Type B pancreatic cell (in vitro differentiated cells): Measurements from ENCODE around the gene CDC42EP5. TPM values are rescaled to one million over a fixed set of nuclear protein-coding genes. Genes with fewer than 3 reads are reported as not detected.

ENCODE experiments used
- DNase-seq: peaks from one replicate; pipeline ENCODE4 v3.0.0; 2021; ENCODE audit warnings: mixed read lengths; ENCODE audit not compliant: unreplicated experiment; ENCODE audit errors: extremely low spot score
- H3K27ac Mint-ChIP-seq: 2 replicates; pipeline ENCODE4 v1.8.0; 2021; ENCODE audit warnings: mild to moderate bottlenecking, mixed read lengths
- H3K27me3 Mint-ChIP-seq: 2 replicates; pipeline ENCODE4 v1.8.0; 2021; ENCODE audit warnings: mixed read lengths
- H3K36me3 Mint-ChIP-seq: 2 replicates; pipeline ENCODE4 v1.8.0; 2021; ENCODE audit warnings: mixed read lengths
- H3K4me1 Mint-ChIP-seq: one replicate; pipeline ENCODE4 v1.8.0; 2021; ENCODE audit warnings: mixed read lengths; ENCODE audit not compliant: unreplicated experiment
- H3K4me3 Mint-ChIP-seq: 2 replicates; pipeline ENCODE4 v1.8.0; 2021; ENCODE audit warnings: mild to moderate bottlenecking, mixed read lengths
- H3K9me3 Mint-ChIP-seq: 2 replicates; pipeline ENCODE4 v1.8.0; 2021; ENCODE audit warnings: mixed read lengths
- CTCF ChIP-seq: fragments of 200-600 bp; sonication (generic); conservative IDR thresholded peaks from 2 replicates; pipeline ENCODE4 v1.5.0; 2021; ENCODE audit warnings: antibody characterized with exemption, mild to moderate bottlenecking
- total RNA-seq: library from RNA; stranded (reverse); gene quantifications from 2 replicates; pipeline ENCODE4 v1.2.1, GENCODE V29; 2021; ENCODE audit warnings: low replicate concordance

Gene CDC42EP5
- total RNA-seq, 1 donor from 2014 or later, result 24.3 TPM

- Mint-ChIP-seq H3K4me1 (peaks cover 7% of the 10 kb centered on the region), H3K9me3 (no peaks in the 10 kb centered on the region), H3K36me3 (no peaks in the 10 kb centered on the region), H3K4me3 (peak overlapping the region; percentile 25), H3K27ac (no peak overlapping the region), H3K27me3 (peaks cover 30% of the 10 kb centered on the region)
- no peak for DNase-seq
- no peak for TF ChIP-seq CTCF
Measured at GRCh38 chr19:54429545-54430227, 43.4 kb downstream of the CDC42EP5 start.

GRCh38 chr19:54429176-54429495 lies 44.0 kb downstream of the CDC42EP5 start:
- peaks cover 7% of the 10 kb centered on the region for H3K4me1 Mint-ChIP-seq
- H3K27ac Mint-ChIP-seq, result no peak overlapping the region
- peaks cover 30% of the 10 kb centered on the region for H3K27me3 Mint-ChIP-seq
- H3K9me3 Mint-ChIP-seq, result no peaks in the 10 kb centered on the region
- DNase-seq, result no peak
- no peaks in the 10 kb centered on the region for H3K36me3 Mint-ChIP-seq
- TF ChIP-seq CTCF, result no peak
- peak overlapping the region; percentile 25 for H3K4me3 Mint-ChIP-seq

GRCh38 chr19:54428323-54429175 lies 44.5 kb downstream of the CDC42EP5 start:
- Mint-ChIP-seq H3K9me3 (no peaks in the 10 kb centered on the region), H3K4me3 (no peak overlapping the region), H3K27ac (no peak overlapping the region), H3K36me3 (no peaks in the 10 kb centered on the region), H3K27me3 (peaks cover 33% of the 10 kb centered on the region), H3K4me1 (peaks cover 7% of the 10 kb centered on the region)
- TF ChIP-seq CTCF, result no peak
- DNase-seq, result no peak

GRCh38 chr19:54427586-54427985 lies 45.5 kb downstream of the CDC42EP5 start:
- H3K27me3 Mint-ChIP-seq, result peaks cover 38% of the 10 kb centered on the region
- H3K9me3 Mint-ChIP-seq, result no peaks in the 10 kb centered on the region
- H3K4me3 Mint-ChIP-seq, result no peak overlapping the region
- H3K27ac Mint-ChIP-seq, result no peak overlapping the region
- TF ChIP-seq CTCF, result no peak
- H3K36me3 Mint-ChIP-seq, result no peaks in the 10 kb centered on the region
- H3K4me1 Mint-ChIP-seq, result peaks cover 7% of the 10 kb centered on the region
- DNase-seq, result no peak

GRCh38 chr19:54426291-54426931 lies 46.7 kb downstream of the CDC42EP5 start:
- Mint-ChIP-seq H3K36me3 (no peaks in the 10 kb centered on the region), H3K9me3 (no peaks in the 10 kb centered on the region), H3K27me3 (peaks cover 38% of the 10 kb centered on the region), H3K27ac (peak overlapping the region; percentile 67), H3K4me1 (peaks cover 5% of the 10 kb centered on the region), H3K4me3 (no peak overlapping the region)
- no peak for TF ChIP-seq CTCF
- no peak for DNase-seq
